ENCODE results near the gene SCP2. TPM values are rescaled to one million over a fixed set of nuclear protein-coding genes. Genes with fewer than 3 reads are reported as not detected.

Gene SCP2
- total and polyA plus RNA-seq, 8 donors, result 45.7 to 110 (median 70.4) TPM

GRCh38 chr1:53066488-53066887 lies 139.4 kb downstream of the SCP2 start:
- peak in 2 of 6 donors; percentile 9 to 14 for DNase-seq
- Histone ChIP-seq H3K4me1 (no peaks in the 10 kb centered on the region), H3K27ac (no peak overlapping the region), H3K9me3 (no peaks in the 10 kb centered on the region), H3K4me3 (no peak overlapping the region), H3K27me3 (no peaks in the 10 kb centered on the region), H3K36me3 (no peaks in the 10 kb centered on the region)
- TF ChIP-seq, protein P1, sequence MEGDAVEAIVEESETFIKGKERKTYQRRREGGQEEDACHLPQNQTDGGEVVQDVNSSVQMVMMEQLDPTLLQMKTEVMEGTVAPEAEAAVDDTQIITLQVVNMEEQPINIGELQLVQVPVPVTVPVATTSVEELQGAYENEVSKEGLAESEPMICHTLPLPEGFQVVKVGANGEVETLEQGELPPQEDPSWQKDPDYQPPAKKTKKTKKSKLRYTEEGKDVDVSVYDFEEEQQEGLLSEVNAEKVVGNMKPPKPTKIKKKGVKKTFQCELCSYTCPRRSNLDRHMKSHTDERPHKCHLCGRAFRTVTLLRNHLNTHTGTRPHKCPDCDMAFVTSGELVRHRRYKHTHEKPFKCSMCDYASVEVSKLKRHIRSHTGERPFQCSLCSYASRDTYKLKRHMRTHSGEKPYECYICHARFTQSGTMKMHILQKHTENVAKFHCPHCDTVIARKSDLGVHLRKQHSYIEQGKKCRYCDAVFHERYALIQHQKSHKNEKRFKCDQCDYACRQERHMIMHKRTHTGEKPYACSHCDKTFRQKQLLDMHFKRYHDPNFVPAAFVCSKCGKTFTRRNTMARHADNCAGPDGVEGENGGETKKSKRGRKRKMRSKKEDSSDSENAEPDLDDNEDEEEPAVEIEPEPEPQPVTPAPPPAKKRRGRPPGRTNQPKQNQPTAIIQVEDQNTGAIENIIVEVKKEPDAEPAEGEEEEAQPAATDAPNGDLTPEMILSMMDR (IDR thresholded peaks at IDR 0.05), result no peak
- intact Hi-C loops (cut with DNase I), result no loop called here
- no peak for ATAC-seq
- FAIRE-seq, result no peak
- WGBS, 2 donors, result 80 to 83% methylated on average over 6 of the region's 6 CpGs

- TF ChIP-seq, protein P1 (IDR thresholded peaks at IDR 0.05), result no peak
- intact Hi-C loops (cut with DNase I), result no loop called here
- no peak overlapping the region for H3K4me3 ChIP-seq
- FAIRE-seq (no peak), DNase-seq (peak in 2 of 6 donors; percentile 29 to 47), ATAC-seq (no peak)
- no peak overlapping the region for H3K27ac ChIP-seq
- no peaks in the 10 kb centered on the region for H3K9me3 ChIP-seq
- no peaks in the 10 kb centered on the region for H3K36me3 ChIP-seq
- WGBS, 2 donors, result 77 to 85% methylated on average over 13 of the region's 13 CpGs
- H3K27me3 ChIP-seq, result no peaks in the 10 kb centered on the region
- no peaks in the 10 kb centered on the region for H3K4me1 ChIP-seq
Observed at GRCh38 chr1:53066891-53067738, 140.0 kb downstream of the SCP2 start.

DNA sequence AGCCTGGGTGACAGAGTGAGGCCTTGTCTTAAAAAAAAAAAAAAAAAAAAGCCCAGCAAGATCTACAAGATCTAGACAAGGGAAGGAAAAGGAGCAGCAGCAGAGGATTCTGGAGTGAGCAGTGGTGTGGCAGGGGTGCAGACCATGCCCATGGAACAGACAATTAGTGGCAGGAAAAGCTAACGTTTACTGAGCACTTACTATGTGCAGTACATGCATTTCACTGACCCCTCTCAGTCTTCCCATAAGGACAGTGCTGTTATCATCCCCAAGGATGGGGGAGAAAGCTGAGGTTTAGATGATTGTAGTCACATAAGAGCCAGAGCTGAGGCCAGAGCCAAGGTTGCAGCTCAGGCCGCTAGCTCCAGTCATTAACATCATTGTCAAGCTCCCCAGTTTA lies 140.8 kb downstream of the SCP2 start:
- 79 to 91% methylated on average over 2 of the region's 2 CpGs for WGBS, 2 donors
- Histone ChIP-seq H3K4me1 (no peaks in the 10 kb centered on the region), H3K9me3 (no peaks in the 10 kb centered on the region), H3K4me3 (no peak overlapping the region), H3K36me3 (no peaks in the 10 kb centered on the region), H3K27ac (no peak overlapping the region), H3K27me3 (no peaks in the 10 kb centered on the region)
- DNase-seq (no peak), FAIRE-seq (no peak), ATAC-seq (no peak)
- TF ChIP-seq, protein P1 (IDR thresholded peaks at IDR 0.05), result no peak
- intact Hi-C loops (cut with DNase I), result no loop called here

GRCh38 chr1:53068314-53069099 lies 141.4 kb downstream of the SCP2 start:
- no peaks in the 10 kb centered on the region for H3K36me3 ChIP-seq
- WGBS, 2 donors, result 85% methylated on average over 7 of the region's 7 CpGs
- H3K27ac ChIP-seq, result no peak overlapping the region
- TF ChIP-seq, protein P1 (IDR thresholded peaks at IDR 0.05), result no peak
- no peaks in the 10 kb centered on the region for H3K4me1 ChIP-seq
- no peaks in the 10 kb centered on the region for H3K9me3 ChIP-seq
- no peak overlapping the region for H3K4me3 ChIP-seq
- ATAC-seq, result no peak
- intact Hi-C loops (cut with DNase I), result no loop called here
- peak in 2 of 6 donors; percentile 17 to 33 for DNase-seq
- no peak for FAIRE-seq
- H3K27me3 ChIP-seq, result no peaks in the 10 kb centered on the region

Data from pancreas (tissue), 10 donors.